NT2/D1 (cell line): Measurements from ENCODE around the gene QKI.

ENCODE experiments used
- DNase-seq: peaks from one replicate; pipeline ENCODE4 v3.0.0-alpha.2; 2011; ENCODE audit warnings: low read depth, low spot score
- H3K27me3 ChIP-seq: 2 replicates; pipeline ENCODE4 v1.6.0; 2011; ENCODE audit warnings: mild to moderate bottlenecking; ENCODE audit not compliant: insufficient read length, insufficient read depth
- H3K36me3 ChIP-seq: 2 replicates; pipeline ENCODE4 v1.6.1; 2011; ENCODE audit warnings: mild to moderate bottlenecking, low read length, mixed read lengths; ENCODE audit not compliant: insufficient read depth, insufficient read length
- H3K4me1 ChIP-seq: 2 replicates; pipeline ENCODE4 v1.5.1; 2011; ENCODE audit not compliant: insufficient read depth, insufficient read length
- H3K4me3 ChIP-seq: 2 replicates; pipeline ENCODE4 v1.5.1; 2011; ENCODE audit warnings: low read depth; ENCODE audit not compliant: insufficient read length
- H3K9ac ChIP-seq: 2 replicates; pipeline ENCODE4 v1.6.0; 2011; ENCODE audit warnings: low read depth; ENCODE audit not compliant: insufficient read length
- H3K9me3 ChIP-seq: 2 replicates; pipeline ENCODE4 v1.5.1; 2011; ENCODE audit warnings: mild to moderate bottlenecking, low read length; ENCODE audit not compliant: insufficient read depth
- SUZ12 ChIP-seq: IDR thresholded peaks from 2 replicates; pipeline ENCODE4 v1.6.1; 2011; ENCODE audit not compliant: insufficient read length, insufficient read depth; ENCODE audit errors: extremely low read depth
- YY1 ChIP-seq: IDR thresholded peaks from 2 replicates; pipeline ENCODE4 v1.6.1; 2011; ENCODE audit not compliant: insufficient read length, insufficient read depth
- ZNF274 ChIP-seq: IDR thresholded peaks from 2 replicates; pipeline ENCODE4 v1.6.1; 2011; ENCODE audit warnings: mild to moderate bottlenecking, low read depth, low read length

The QKI gene

GRCh38 chr6:163600781-163601180 is 186.3 kb downstream of the QKI start:
- Histone ChIP-seq H3K9ac (no peak overlapping the region), H3K9me3 (no peaks in the 10 kb centered on the region), H3K4me3 (no peak overlapping the region), H3K27me3 (no peaks in the 10 kb centered on the region), H3K36me3 (no peaks in the 10 kb centered on the region), H3K4me1 (no peaks in the 10 kb centered on the region)
- TF ChIP-seq SUZ12 (no peak), YY1 (no peak), ZNF274 (no peak)
- DNase-seq = no peak

- Histone ChIP-seq H3K4me1 (no peaks in the 10 kb centered on the region), H3K27me3 (no peaks in the 10 kb centered on the region), H3K9ac (no peak overlapping the region), H3K4me3 (no peak overlapping the region), H3K36me3 (no peaks in the 10 kb centered on the region), H3K9me3 (no peaks in the 10 kb centered on the region)
- no peak for TF ChIP-seq ZNF274
- TF ChIP-seq SUZ12 = no peak
- TF ChIP-seq YY1 = no peak
- DNase-seq = no peak
Observed at GRCh38 chr6:163602851-163603250, 188.3 kb downstream of the QKI start.

- Histone ChIP-seq H3K9ac (no peak overlapping the region), H3K9me3 (no peaks in the 10 kb centered on the region)
- DNase-seq = no peak
Observed at GRCh38 chr6:163603395-163603794, 188.9 kb downstream of the QKI start.

GRCh38 chr6:163605385-163606097 is 191.0 kb downstream of the QKI start:
- no peaks in the 10 kb centered on the region for H3K4me1 ChIP-seq
- H3K36me3 ChIP-seq = no peaks in the 10 kb centered on the region
- H3K4me3 ChIP-seq = no peak overlapping the region
- TF ChIP-seq YY1 (no peak), SUZ12 (no peak), ZNF274 (no peak)
- H3K9me3 ChIP-seq = no peaks in the 10 kb centered on the region
- H3K9ac ChIP-seq = no peak overlapping the region
- DNase-seq = no peak
- H3K27me3 ChIP-seq = no peaks in the 10 kb centered on the region

More at GRCh38 chr6:163603395-163603794, 188.9 kb downstream of the QKI start:
- no peak for TF ChIP-seq YY1
- TF ChIP-seq SUZ12 = no peak
- no peak for TF ChIP-seq ZNF274
- Histone ChIP-seq H3K4me1 (no peaks in the 10 kb centered on the region), H3K4me3 (no peak overlapping the region), H3K36me3 (no peaks in the 10 kb centered on the region), H3K27me3 (no peaks in the 10 kb centered on the region)

GRCh38 chr6:163607792-163608191 is 193.3 kb downstream of the QKI start:
- no peaks in the 10 kb centered on the region for H3K9me3 ChIP-seq
- no peaks in the 10 kb centered on the region for H3K27me3 ChIP-seq
- H3K4me1 ChIP-seq = no peaks in the 10 kb centered on the region
- TF ChIP-seq YY1 (no peak), ZNF274 (no peak), SUZ12 (no peak)
- DNase-seq = no peak
- no peaks in the 10 kb centered on the region for H3K36me3 ChIP-seq
- H3K4me3 ChIP-seq = no peak overlapping the region
- no peak overlapping the region for H3K9ac ChIP-seq

- Histone ChIP-seq H3K9ac (no peak overlapping the region), H3K4me1 (no peaks in the 10 kb centered on the region), H3K9me3 (no peaks in the 10 kb centered on the region), H3K27me3 (no peaks in the 10 kb centered on the region), H3K36me3 (no peaks in the 10 kb centered on the region), H3K4me3 (no peak overlapping the region)
- TF ChIP-seq ZNF274 (no peak), SUZ12 (no peak), YY1 (no peak)
- no peak for DNase-seq
Observed at GRCh38 chr6:163608204-163608644, 193.7 kb downstream of the QKI start.

- no peaks in the 10 kb centered on the region for H3K36me3 ChIP-seq
- DNase-seq = no peak
- TF ChIP-seq YY1 (no peak), ZNF274 (no peak), SUZ12 (no peak)
- H3K9ac ChIP-seq = no peak overlapping the region
- H3K4me3 ChIP-seq = no peak overlapping the region
- no peaks in the 10 kb centered on the region for H3K4me1 ChIP-seq
- H3K27me3 ChIP-seq = no peaks in the 10 kb centered on the region
- no peaks in the 10 kb centered on the region for H3K9me3 ChIP-seq
Observed at GRCh38 chr6:163612200-163612599, 197.7 kb downstream of the QKI start.
